ENCODE results near the gene UBR3.

GRCh38 chr2:170084820-170085491 lies 257.7 kb downstream of the UBR3 start:
- TF ChIP-seq YY1 (IDR thresholded peaks at IDR 0.05; ENCODE audit: low read depth) = no peak
- TF ChIP-seq CEBPB (IDR thresholded peaks at IDR 0.05) = no peak
- TF ChIP-seq REST (IDR thresholded peaks at IDR 0.05; ENCODE audit: low read depth) = no peak
- no peak for TF ChIP-seq MAX (IDR thresholded peaks at IDR 0.05)
- no peak for TF ChIP-seq TEAD4 (IDR thresholded peaks at IDR 0.05)
- TF ChIP-seq FOXM1 (IDR thresholded peaks at IDR 0.05; ENCODE audit: borderline replicate concordance, low read depth) = no peak
- TF ChIP-seq TAF1 (IDR thresholded peaks at IDR 0.05; ENCODE audit: low read depth) = no peak
- no peak for TF ChIP-seq ZBTB7A (IDR thresholded peaks at IDR 0.05; ENCODE audit: low read depth)
- no peak for TF ChIP-seq RAD21 (IDR thresholded peaks at IDR 0.05; ENCODE audit: low read depth)
